ENCODE data around the gene GJC2. TPM values are rescaled to one million over a fixed set of nuclear protein-coding genes. Genes with fewer than 3 reads are reported as not detected.

GJC2 gene
- total RNA-seq, 1 experiment from 2014 or later: 0.76 TPM

GRCh38 chr1:228140724-228141225 lies 9.0 kb upstream of the GJC2 start:
- DNase-seq (ENCODE audit: low read depth, low spot score) (no peak), ATAC-seq (no peak)
- Histone ChIP-seq H3K9me3 (ENCODE audit: control insufficient read depth in 1 of 2, insufficient read depth in 1 of 2, low read depth in 1 of 2, low read length in 2 of 2) (no peaks in the 10 kb centered on the region), H3K27me3 (ENCODE audit: insufficient read depth, low read length) (peaks cover 3% of the 10 kb centered on the region; the same call in 1 of the 2 replicates), H2AFZ (ENCODE audit: low read depth, low read length, poor library complexity, severe bottlenecking) (no peak overlapping the region), H3K9ac (ENCODE audit: low read length) (peak overlapping the region; percentile 93), H3K4me1 (ENCODE audit: control insufficient read depth in 1 of 2, insufficient read depth in 2 of 2, low read length in 2 of 2) (peaks cover 0 to 17% of the 10 kb centered on the region in 2 experiments; a peak in 3 of 4 replicates), H3K9me2 (ENCODE audit: insufficient read depth) (no peaks in the 10 kb centered on the region), H3K27ac (ENCODE audit: low read depth, low read length) (peak overlapping the region; percentile 79), H3K79me2 (ENCODE audit: insufficient read depth, low read length) (peaks cover 55% of the 10 kb centered on the region), H3K4me2 (ENCODE audit: low read length) (peak overlapping the region; percentile 99), H4K20me1 (ENCODE audit: insufficient read depth) (no peaks in the 10 kb centered on the region), H3K36me3 (ENCODE audit: control insufficient read depth in 1 of 2, insufficient read depth in 2 of 2, low read length in 2 of 2) (no peaks in the 10 kb centered on the region), H3K4me3 (replicated peaks in 1 of 2; ENCODE audit: low read depth in 1 of 2, low read length in 2 of 2) (peak overlapping the region; percentile 98)
- POLR2A ChIA-PET: interaction anchor here (0.8 kb wide), 2 partner anchors 13 to 25 kb away, joined by 3 to 5 read pairs; partner anchors contain the start of gene IBA57
- TF ChIP-seq SRF (IDR thresholded peaks at IDR 0.05; ENCODE audit: low read depth) (no peak), POLR2A (IDR thresholded peaks at IDR 0.05; ENCODE audit: borderline replicate concordance, extremely low read depth, insufficient read depth, insufficient read length) (no peak), FOSL1 (IDR thresholded peaks at IDR 0.05; ENCODE audit: low read depth) (no peak), ZBTB33 (IDR thresholded peaks at IDR 0.05; ENCODE audit: extremely low read depth, insufficient replicate concordance, low read length) (no peak), CEBPB (IDR thresholded peaks at IDR 0.05; ENCODE audit: low read depth) (no peak), POLR2AphosphoS5 (IDR thresholded peaks at IDR 0.05; ENCODE audit: low read depth, low read length) (no peak), EZH2phosphoT487 (IDR thresholded peaks at IDR 0.05; ENCODE audit: borderline replicate concordance) (no peak), ZFX (IDR thresholded peaks at IDR 0.05) (no peak), ATF3 (IDR thresholded peaks at IDR 0.05) (no peak)
- intact Hi-C loops (cut with micrococcal nuclease): loop anchor here (1.0 to 2.0 kb wide), 2 partner anchors 25 to 32 kb away; partner anchors contain the start of genes IBA57 and MRPL55
- BruUV-seq (replicated peaks): no TSS peak
- RAD21 ChIA-PET (ENCODE audit: low non-redundant PET in 1 of 2, low total read pairs in 2 of 2, uncharacterized antibody in 2 of 2, unreplicated experiment in 2 of 2): no interaction called here
- CTCF ChIA-PET: interaction anchor here (0.9 kb wide), 1 partner anchor 25 kb away, joined by 3 read pairs; the partner anchor contains the start of gene IBA57

Data from HCT116 (cell line).